ENCODE measurements around the gene TAS2R40. TPM values are rescaled to one million over a fixed set of nuclear protein-coding genes. Genes with fewer than 3 reads are reported as not detected.

TAS2R40 gene
- total and polyA plus RNA-seq, 11 donors, result not detected

GRCh38 chr7:143243111-143243510 is 21.3 kb downstream of the TAS2R40 start:
- no peaks in the 10 kb centered on the region for H3K27me3 ChIP-seq
- H3K27ac ChIP-seq, result no peak overlapping the region
- ATAC-seq, result no peak
- WGBS, 4 donors, result 74 to 85% (median 79%) methylated on average over 7 of the region's 7 CpGs
- intact Hi-C loops (cut with DNase I), result loop anchor here in 5 of 10 donors (2.0 to 10.0 kb wide), 7 partner anchors 62 to 272 kb away; no protein-coding TSS in a partner anchor
- peaks cover 0 to 41% (median 3%) of the 10 kb centered on the region in 12 donors for H3K4me1 ChIP-seq
- no peak for DNase-seq
- TF ChIP-seq POLR2A (IDR thresholded peaks at IDR 0.05), result no peak
- no peak for TF ChIP-seq CTCF (IDR thresholded peaks at IDR 0.05)
- H3K4me3 ChIP-seq, result no peak overlapping the region
- no peaks in the 10 kb centered on the region for H3K9me3 ChIP-seq
- H3K36me3 ChIP-seq, result no peaks in the 10 kb centered on the region

- no peak for ATAC-seq
- H3K36me3 ChIP-seq, result no peaks in the 10 kb centered on the region
- WGBS, 4 donors, result 61 to 80% (median 68%) methylated on average over 3 of the region's 3 CpGs
- no peak for DNase-seq
- H3K9me3 ChIP-seq, result no peaks in the 10 kb centered on the region
- no peak overlapping the region for H3K27ac ChIP-seq
- intact Hi-C loops (cut with DNase I), result loop anchor here in 5 of 10 donors (2.0 to 10.0 kb wide), 7 partner anchors 61 to 271 kb away; no protein-coding TSS in a partner anchor
- TF ChIP-seq CTCF (IDR thresholded peaks at IDR 0.05) (no peak), POLR2A (IDR thresholded peaks at IDR 0.05) (no peak)
- H3K4me1 ChIP-seq, result peaks cover 0 to 41% (median 3%) of the 10 kb centered on the region in 12 donors
- H3K4me3 ChIP-seq, result no peak overlapping the region
- no peaks in the 10 kb centered on the region for H3K27me3 ChIP-seq
Measured at GRCh38 chr7:143243614-143244013, 21.8 kb downstream of the TAS2R40 start.

- ATAC-seq, result no peak
- intact Hi-C loops (cut with DNase I), result loop anchor here in 5 of 10 donors (5.0 to 10.0 kb wide), 6 partner anchors 63 to 270 kb away; no protein-coding TSS in a partner anchor
- no peaks in the 10 kb centered on the region for H3K27me3 ChIP-seq
- 63 to 71% (median 67%) methylated on average over 1 of the region's 1 CpG for WGBS, 4 donors
- peaks cover 0 to 3% (median 0%) of the 10 kb centered on the region in 12 donors for H3K9me3 ChIP-seq
- H3K36me3 ChIP-seq, result no peaks in the 10 kb centered on the region
- no peak overlapping the region for H3K4me3 ChIP-seq
- TF ChIP-seq POLR2A (IDR thresholded peaks at IDR 0.05), result no peak
- no peak for TF ChIP-seq CTCF (IDR thresholded peaks at IDR 0.05)
- no peak overlapping the region for H3K27ac ChIP-seq
- no peak for DNase-seq
- H3K4me1 ChIP-seq, result peaks cover 0 to 36% (median 3%) of the 10 kb centered on the region in 12 donors
Measured at GRCh38 chr7:143244321-143244720, 22.5 kb downstream of the TAS2R40 start.

GRCh38 chr7:143245123-143245522 is 23.3 kb downstream of the TAS2R40 start:
- Histone ChIP-seq H3K4me3 (no peak overlapping the region), H3K9me3 (peaks cover 0 to 10% (median 0%) of the 10 kb centered on the region in 12 donors), H3K27ac (peak overlapping the region in 1 of 12 donors; percentile 34), H3K27me3 (no peaks in the 10 kb centered on the region), H3K36me3 (no peaks in the 10 kb centered on the region), H3K4me1 (peaks cover 0 to 44% (median 3%) of the 10 kb centered on the region in 12 donors)
- DNase-seq, result no peak
- TF ChIP-seq POLR2A (IDR thresholded peaks at IDR 0.05) (no peak), CTCF (IDR thresholded peaks at IDR 0.05) (no peak)
- ATAC-seq, result no peak
- intact Hi-C loops (cut with DNase I), result loop anchor here in 5 of 10 donors (5.0 to 10.0 kb wide), 5 partner anchors 42 to 270 kb away; partner anchors contain the start of genes CASP2 (in 1 of the 5) and EPHA1 (in 1 of the 5)
- 61 to 68% (median 66%) methylated on average over 3 of the region's 3 CpGs for WGBS, 4 donors

All from heart left ventricle (tissue), 16 donors.